GM21786 (cell line): Measurements from ENCODE around the gene ALDH3B1.

Experiments
- ATAC-seq: cut with Tn5 transposase; IDR thresholded peaks from one replicate; pipeline ENCODE4 v1.9.1; 2021; ENCODE audit not compliant: unreplicated experiment

The ALDH3B1 gene

DNA sequence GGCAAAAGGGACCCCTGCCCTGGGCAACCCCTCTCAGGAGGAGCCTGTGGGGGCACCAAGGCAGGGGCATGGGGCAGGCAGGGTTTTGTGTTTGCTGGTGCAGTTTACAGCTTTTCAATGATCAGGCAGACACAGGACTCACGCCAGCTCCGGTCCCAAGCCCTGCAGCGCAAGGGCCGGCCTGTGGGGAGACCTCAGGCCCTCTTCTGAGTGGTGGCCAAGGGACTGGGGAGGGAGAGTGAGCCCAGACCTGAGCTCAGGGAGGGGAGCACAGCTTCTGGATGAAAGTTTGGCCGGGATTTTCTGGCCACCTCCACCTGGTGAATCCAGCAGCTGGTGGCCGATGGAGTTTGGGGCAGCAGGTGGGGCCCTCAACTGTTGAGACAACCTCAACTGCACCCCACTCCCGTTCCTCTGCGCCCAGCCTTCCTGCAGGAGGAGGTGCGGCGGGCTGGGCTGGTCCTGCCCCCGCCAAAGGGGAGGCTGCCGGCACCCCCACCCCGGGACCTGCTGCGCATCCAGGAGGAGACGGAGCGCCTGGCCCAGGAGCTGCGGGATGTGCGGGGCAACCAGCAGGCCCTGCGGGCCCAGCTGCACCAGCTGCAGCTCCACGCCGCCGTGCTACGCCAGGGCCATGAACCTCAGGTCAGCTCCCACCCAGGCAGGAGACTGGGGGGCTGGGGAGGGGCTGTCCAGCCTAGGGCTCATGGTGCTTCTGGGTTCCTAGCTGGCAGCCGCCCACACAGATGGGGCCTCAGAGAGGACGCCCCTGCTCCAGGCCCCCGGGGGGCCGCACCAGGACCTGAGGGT is 32.3 kb downstream of the ALDH3B1 start:
- no peak for ATAC-seq

DNA sequence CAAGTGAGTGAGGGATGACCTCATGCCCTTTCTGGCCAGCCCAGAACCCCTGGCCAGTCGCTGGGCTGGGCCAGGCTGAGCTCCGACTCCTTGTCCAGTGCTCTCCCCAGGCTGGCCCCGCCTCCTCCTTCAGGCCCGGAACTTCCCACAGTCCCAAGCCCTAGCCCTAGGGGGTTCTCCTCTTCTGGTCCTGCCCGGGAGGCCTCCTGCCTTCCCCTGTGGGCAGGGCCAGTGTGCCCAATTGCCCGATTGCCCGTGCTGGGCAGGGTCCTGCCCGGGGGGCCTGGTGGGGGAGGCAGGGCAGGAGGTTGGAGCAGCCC is 32.9 kb downstream of the ALDH3B1 start:
- ATAC-seq, result no peak

DNA sequence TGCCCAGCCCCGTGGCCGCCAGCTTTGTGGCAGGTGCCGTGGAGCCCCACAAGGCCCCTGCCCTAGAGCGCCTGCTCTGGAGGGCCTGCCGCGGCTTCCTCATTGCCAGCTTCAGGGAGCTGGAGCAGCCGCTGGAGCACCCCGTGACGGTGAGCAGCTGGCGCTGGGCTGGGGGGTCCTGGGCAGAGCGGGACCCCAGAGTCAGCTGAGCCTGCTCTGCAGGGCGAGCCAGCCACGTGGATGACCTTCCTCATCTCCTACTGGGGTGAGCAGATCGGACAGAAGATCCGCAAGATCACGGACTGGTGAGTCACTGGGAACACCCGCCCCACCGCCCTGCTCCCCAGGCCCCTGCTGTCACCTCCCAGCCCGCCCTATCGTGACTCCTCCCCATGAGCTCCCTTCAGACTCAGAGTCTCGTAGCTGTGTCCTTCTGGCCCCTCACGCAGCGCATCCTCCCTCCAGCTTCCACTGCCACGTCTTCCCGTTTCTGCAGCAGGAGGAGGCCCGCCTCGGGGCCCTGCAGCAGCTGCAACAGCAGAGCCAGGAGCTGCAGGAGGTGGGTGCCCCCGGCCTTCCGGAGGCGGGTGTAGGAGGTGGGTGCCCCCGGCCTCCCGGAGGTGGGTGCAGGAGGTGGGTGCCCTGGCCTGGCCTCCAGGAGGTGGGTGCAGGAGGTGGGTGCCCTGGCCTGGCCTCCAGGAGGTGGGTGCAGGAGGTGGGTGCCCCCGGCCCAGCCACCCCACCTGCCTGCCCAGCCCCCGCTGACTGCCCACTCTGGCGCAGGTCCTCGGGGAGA is 33.4 kb downstream of the ALDH3B1 start:
- ATAC-seq, result no peak

DNA sequence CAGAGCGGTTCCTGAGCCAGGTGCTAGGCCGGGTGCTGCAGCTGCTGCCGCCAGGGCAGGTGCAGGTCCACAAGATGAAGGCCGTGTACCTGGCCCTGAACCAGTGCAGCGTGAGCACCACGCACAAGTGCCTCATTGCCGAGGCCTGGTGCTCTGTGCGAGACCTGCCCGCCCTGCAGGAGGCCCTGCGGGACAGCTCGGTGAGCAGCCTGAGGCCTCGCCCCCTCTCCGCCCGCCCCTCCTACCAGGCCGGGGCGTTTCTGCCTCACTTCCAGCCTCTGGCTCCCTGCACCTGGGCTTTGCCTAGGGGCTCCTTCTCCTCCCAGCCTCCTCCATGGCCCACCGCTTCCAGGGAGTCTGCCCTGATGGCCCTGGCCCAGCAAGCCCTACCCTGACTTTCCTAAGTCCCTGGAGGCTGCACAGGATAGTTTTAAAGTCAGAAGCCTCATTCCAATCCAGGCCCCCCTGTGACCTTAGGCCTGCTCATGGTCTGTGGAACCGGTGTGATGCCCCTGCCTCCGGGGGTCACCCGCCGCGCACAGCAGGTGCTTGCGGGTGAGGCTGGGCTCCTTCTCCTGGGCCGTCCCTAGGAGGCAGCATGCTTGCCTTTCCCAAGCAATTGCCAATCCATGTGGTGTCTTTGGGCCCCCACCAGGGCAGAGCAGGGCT is 34.2 kb downstream of the ALDH3B1 start:
- ATAC-seq, result no peak

DNA sequence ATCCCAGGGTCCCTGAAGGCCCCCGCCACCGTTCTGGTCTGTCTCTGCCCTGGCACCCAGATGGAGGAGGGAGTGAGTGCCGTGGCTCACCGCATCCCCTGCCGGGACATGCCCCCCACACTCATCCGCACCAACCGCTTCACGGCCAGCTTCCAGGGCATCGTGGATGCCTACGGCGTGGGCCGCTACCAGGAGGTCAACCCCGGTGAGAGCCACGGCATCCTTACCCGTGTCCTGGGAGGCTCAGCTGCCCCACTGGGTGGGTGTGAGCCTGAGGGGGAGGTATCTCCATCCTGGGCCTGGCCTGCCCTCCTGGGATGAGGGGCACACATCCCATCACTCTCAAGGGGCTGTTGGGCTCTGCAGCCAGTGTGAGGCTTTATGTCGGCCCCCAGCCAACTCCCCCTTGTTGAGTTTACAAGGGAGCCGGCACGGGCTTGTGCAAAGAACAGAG is 34.8 kb downstream of the ALDH3B1 start:
- no peak for ATAC-seq

DNA sequence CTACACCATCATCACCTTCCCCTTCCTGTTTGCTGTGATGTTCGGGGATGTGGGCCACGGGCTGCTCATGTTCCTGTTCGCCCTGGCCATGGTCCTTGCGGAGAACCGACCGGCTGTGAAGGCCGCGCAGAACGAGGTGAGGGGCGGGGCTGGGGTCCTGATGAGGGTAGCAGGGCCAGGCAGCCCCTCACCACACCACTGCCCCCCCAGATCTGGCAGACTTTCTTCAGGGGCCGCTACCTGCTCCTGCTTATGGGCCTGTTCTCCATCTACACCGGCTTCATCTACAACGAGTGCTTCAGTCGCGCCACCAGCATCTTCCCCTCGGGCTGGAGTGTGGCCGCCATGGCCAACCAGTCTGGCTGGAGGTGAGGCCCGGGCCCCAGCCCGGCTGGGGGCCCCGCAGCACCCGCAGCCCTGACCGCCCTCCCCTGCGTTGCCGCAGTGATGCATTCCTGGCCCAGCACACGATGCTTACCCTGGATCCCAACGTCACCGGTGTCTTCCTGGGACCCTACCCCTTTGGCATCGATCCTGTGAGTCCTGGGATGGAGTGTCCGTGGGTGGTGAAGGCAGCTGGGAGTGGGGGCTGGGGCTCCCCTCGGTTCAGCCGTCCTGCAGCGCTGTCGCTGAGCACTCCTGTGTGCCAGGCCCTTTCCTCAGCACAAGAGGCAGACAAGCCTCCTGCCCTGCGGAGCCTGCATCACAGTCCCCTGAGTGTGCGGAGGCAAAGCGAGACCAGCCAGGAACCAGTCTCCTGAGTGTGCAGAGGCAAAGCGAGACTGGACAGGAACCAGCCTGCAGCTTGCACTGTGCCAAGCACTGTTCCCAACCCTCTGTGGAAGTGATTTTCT is 37.5 kb downstream of the ALDH3B1 start:
- ATAC-seq, result no peak

DNA sequence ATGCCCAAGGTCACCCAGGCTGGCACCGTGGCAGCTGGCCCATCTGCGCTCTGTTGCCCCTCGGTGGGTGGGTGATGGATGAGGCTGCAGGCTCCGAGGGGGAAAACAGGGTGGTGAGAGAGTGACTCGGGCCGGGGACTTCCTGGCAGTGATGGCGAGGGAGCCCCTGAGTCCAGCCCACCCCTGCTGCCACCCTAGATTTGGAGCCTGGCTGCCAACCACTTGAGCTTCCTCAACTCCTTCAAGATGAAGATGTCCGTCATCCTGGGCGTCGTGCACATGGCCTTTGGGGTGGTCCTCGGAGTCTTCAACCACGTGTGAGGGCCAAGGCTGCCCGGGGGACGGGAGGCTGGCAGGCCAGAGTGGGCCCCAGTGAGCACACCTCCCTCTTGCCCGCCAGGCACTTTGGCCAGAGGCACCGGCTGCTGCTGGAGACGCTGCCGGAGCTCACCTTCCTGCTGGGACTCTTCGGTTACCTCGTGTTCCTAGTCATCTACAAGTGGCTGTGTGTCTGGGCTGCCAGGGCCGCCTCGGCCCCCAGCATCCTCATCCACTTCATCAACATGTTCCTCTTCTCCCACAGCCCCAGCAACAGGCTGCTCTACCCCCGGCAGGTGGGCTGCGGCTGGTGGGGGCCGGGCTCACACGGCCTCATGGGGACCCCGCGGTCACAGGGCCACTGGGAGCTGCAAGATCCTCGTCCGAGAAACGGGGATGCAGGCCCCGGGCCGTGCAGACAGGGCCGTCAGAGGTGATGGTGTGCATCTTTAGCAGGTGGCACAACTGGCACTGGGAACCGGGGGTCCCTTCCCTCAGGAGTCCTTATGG is 38.8 kb downstream of the ALDH3B1 start:
- ATAC-seq, result no peak

DNA sequence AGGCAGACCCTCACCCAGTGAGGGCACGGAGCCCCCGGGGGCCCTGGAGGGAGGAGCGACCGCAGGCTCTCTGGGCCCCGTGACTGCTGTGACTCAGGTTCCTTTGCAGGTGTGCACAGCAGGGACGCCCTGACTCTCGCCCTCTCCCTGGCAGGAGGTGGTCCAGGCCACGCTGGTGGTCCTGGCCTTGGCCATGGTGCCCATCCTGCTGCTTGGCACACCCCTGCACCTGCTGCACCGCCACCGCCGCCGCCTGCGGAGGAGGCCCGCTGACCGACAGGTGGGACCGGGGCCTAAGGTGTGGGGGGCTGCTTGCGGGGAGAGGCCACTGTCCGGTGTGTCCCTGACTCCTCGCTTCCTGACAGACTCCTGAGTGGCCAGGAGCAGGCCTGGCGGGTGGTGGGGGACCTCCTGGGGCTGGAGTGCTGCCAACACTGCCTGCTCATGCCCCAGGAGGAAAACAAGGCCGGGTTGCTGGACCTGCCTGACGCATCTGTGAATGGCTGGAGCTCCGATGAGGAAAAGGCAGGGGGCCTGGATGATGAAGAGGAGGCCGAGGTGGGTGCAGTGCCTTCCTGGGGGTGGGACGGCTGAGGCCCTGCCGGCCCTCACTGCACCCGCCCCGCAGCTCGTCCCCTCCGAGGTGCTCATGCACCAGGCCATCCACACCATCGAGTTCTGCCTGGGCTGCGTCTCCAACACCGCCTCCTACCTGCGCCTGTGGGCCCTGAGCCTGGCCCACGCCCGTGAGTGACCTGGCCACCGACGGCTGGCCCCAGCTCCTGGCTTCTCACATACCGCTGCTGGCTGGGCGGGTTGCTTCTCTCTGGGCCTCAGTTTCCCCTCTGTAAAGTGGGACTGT is 39.6 kb downstream of the ALDH3B1 start:
- ATAC-seq, result no peak

DNA sequence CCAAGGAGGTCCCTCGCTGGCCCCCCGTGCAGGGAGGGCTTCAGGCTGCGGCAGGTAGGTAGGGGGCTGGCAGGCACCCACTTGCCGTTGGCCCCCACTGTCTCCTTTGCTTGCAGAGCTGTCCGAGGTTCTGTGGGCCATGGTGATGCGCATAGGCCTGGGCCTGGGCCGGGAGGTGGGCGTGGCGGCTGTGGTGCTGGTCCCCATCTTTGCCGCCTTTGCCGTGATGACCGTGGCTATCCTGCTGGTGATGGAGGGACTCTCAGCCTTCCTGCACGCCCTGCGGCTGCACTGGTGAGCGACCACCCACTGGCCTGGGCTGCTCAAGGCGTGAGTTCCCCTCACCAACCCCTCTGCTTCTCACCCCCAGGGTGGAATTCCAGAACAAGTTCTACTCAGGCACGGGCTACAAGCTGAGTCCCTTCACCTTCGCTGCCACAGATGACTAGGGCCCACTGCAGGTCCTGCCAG is 40.3 kb downstream of the ALDH3B1 start:
- ATAC-seq, result no peak

DNA sequence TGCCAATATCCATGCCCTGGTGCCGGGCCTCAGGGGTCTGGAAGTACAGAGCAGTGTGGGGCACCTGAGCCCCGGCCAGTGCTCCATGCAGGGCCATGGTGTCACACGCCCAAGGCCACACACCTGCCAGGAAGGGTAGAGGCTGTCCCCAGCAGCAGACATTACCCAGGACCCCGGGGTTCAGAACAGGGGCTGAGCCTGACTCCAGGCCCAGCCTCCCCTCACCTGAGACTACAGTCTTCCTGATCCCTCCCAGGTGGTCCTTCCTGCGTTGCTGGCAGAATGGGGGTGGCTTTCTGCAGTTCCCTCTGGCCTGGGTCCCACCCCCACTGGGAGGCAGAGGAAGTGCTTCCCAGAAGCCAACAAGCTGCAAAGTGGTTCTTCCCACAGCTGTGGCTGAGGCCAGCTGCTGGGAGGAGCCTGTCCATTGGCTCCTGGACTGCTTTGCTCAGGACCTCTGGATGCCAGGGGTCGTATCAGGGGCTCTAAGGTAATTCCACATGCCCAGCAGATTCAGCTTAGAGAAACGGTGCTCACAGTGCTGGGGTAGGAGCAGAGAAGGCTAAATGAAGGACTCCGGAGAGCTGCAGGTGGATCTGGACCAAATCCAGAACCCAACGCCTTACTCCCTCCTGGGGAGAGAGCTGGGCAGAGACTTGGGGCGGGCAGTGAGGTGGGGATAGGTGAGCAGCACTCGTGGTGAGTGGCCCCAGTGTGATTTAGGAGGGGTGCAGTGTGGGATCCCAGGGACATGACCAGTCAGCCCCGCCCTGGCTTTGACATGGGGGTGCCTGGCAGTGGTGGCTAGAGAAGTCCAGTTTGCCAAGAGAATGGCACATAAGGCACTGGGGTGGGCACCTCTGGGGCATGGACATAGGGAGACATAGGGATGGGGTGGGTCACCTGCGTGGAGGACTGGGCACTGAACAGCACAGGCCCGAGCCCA is 41.3 kb downstream of the ALDH3B1 start:
- no peak for ATAC-seq

DNA sequence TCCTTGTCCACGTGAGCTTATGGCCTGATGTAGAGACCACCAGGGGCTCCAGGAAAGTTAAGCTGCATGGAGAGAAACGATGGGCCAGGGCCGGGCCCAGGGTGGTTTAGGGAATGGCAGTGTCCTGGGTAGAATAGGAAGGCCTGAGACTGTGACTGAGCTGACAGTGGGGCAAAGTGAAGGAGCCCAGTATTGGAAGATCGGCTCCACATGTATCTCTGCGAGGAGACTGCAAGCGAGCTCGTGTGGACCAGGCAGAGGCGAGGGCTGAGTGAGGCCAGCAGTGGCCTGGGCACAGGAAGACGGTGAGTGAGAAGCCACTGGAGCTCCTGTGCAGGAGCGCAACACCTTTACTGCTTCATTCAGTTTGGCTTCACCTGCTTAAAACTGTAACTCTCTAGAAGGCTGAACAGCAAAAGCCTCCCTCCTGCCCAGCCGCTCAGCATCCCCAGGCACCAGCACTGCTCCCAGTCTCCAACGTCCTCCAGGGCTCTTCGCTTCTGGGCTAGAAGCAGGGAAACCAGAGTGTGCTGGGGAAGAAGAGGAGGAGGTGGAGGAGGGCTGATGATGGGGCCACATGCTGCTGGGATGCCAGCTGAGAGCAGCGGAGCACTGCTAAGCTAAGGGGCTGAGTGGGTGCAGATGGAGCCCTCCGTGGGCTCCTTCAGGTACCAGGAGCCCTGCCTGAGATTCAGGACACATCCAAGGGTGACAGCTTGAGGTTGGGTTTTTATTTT is 42.2 kb downstream of the ALDH3B1 start:
- no peak for ATAC-seq

DNA sequence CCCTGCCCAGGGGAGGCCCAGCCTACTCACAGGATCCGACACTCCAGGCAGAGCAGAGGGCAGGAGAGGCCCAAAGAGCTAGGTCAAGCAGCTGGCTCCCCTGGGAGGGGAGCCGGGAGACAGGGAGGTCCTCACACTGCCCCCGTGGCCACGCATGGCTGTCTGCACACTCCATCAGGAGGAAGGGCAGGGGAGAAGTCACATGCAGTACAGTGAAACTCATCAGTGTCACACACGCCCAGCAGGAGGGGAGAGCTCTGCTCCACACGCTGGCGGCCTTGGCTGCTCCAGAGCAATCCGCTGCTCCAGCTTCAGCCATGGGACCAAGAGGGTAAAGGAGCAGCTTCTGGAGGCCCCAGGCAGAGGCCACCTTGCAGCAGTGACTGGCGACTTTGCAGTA is 43.0 kb downstream of the ALDH3B1 start:
- ATAC-seq, result no peak

DNA sequence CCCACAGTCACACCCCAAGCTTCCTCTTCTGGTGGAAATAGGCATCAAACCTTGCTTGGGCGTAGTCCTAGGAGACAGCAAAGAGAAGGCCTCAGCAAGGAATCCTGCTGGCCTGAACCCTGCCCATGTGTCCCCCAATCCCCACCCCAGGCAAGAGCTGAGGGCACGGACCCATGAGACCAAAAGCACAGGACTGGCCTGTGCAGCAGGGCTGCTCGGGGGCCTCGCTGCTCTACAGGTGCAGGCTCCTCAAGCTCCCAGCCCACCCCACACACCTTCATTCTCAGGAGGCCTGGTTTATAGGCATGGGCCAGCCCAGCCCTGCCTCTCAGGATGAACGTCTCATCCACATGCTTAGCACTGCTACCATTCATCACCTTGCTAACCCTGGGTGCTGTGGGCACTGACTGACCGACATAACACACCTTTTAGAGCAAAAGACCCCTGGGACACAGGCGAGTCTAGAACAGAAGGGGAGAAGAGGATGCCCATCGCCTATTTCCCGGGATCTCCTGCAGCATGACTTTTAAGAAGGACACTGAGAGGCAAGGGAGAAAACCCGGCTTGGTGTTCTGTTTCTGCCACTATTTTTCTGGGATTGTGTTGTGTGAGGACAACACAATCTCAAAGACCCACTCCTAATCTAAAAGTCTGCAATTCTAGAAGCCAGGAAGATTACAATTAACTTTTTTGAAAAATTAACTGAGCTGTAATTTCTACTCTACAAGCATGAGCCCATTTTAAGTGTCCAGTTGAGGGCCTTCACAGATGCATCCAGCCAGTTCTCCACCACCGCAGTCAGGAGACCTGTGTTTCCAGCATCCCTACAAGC is 44.1 kb downstream of the ALDH3B1 start:
- ATAC-seq, result no peak

DNA sequence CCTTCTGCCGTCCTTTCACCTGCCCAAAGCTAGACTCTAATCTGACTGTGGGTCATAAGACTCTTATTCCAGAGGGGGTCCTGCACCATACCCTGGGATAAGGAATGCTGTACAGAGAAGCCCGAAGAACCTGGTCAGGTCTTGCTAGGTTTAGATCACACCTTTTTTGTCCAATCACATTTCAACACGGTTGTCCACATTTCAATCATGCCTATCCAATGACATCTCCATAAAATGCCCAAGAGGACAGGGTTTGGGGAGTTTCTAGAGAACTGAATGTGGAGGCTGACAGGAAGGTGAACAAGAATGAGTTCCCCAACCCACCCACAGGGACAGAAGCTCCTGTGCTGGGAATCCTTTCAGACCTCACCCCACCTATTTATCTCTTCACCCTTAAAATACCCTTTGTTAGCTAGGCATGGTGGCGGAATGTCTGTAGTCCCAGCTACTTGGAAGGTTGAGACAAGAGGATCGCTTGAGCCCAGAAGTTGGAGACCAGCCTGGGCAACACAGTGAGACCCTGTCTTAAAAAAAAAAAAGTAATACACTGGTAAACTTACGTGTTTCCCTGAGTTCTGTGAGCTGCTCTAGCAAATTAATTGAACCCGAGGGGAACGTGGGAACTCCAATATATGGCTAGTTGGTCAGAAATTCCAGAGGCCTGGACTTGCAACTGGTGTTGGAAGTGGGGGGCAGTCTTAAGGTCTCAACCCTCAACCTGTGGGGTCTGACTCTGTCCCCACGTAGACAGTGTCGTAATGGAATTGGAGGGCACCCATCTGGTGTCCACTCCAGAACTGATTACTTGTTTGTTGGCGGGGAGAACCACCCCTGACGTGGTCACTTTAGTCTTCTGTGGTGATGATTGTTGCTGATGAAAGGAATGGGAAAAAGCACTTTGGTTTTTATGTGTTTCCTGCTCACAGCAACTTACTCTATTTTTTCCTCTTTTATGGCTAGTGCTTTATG is 46.5 kb downstream of the ALDH3B1 start:
- no peak for ATAC-seq

DNA sequence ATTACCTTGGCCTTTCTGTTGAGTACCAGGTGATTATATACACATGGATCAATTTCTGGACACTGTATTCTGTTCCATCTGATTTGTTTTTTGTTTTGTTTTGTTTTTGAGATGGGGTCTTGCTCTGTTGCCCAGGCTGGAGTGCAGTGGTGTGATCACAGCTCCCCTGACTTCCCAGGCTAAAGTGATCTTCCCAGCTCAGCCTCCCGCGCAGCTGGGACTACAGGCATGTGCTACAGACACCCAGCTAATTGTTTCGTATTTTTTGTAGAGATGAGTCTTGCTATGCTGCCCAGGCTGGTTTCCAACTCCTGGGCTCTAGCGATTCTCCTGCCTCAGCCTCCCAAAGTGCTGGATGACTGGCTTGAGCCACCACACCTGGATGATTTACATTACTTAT is 47.7 kb downstream of the ALDH3B1 start:
- no peak for ATAC-seq
